Trophoblast cell (in vitro differentiated cells and primary cell): ENCODE data around the gene PJA2.

Experiments
- DNase-seq, 2 donors: peaks; one replicate each; pipeline ENCODE4 v3.0.0-alpha.2; 2016
- H2AFZ ChIP-seq: 2 replicates; pipeline ENCODE4 v1.6.1; 2013; ENCODE audit warnings: low read length, moderate library complexity, mild to moderate bottlenecking; ENCODE audit not compliant: insufficient read depth, poor library complexity
- H2AK5ac ChIP-seq: 2 replicates; pipeline ENCODE4 v1.6.1; 2013; ENCODE audit warnings: mild to moderate bottlenecking, low read length
- H2BK120ac ChIP-seq: 2 replicates; pipeline ENCODE4 v1.6.1; 2013; ENCODE audit warnings: low read length, mild to moderate bottlenecking, moderate library complexity; ENCODE audit not compliant: insufficient read depth, poor library complexity
- H2BK12ac ChIP-seq: 2 replicates; pipeline ENCODE4 v1.6.1; 2013; ENCODE audit warnings: mild to moderate bottlenecking, low read length, moderate library complexity
- H2BK5ac ChIP-seq: 2 replicates; pipeline ENCODE4 v1.6.1; 2013; ENCODE audit warnings: low read length, low read depth, moderate library complexity, mild to moderate bottlenecking; ENCODE audit not compliant: poor library complexity
- H3K14ac ChIP-seq: 2 replicates; pipeline ENCODE4 v1.6.1; 2013; ENCODE audit warnings: mild to moderate bottlenecking, low read length
- H3K18ac ChIP-seq: 2 replicates; pipeline ENCODE4 v1.6.1; 2013; ENCODE audit warnings: mild to moderate bottlenecking, low read length
- H3K23ac ChIP-seq: 2 replicates; pipeline ENCODE4 v1.6.1; 2013; ENCODE audit warnings: low read length
- H3K27ac ChIP-seq: 2 replicates; pipeline ENCODE4 v1.5.1; 2013; ENCODE audit warnings: low read depth, mild to moderate bottlenecking, inconsistent platforms, low read length, moderate library complexity
- H3K27me3 ChIP-seq: 2 replicates; pipeline ENCODE4 v1.6.1; 2013; ENCODE audit warnings: inconsistent platforms, mild to moderate bottlenecking, low read length, moderate library complexity; ENCODE audit not compliant: insufficient read depth
- H3K36me3 ChIP-seq, 2 experiments: 1 replicate in 1 of 2; 2 replicates in 1 of 2; pipeline ENCODE4 v1.6.1; 2013; ENCODE audit warnings: low read length in 2 of 2, mild to moderate bottlenecking in 2 of 2, moderate library complexity in 1 of 2; ENCODE audit not compliant: insufficient read depth in 2 of 2, control insufficient read depth in 1 of 2
- H3K4ac ChIP-seq: 2 replicates; pipeline ENCODE4 v1.6.1; 2013; ENCODE audit warnings: low read depth, mild to moderate bottlenecking, low read length, moderate library complexity
- H3K4me1 ChIP-seq, 2 experiments: 1 replicate in 1 of 2; 2 replicates in 1 of 2; pipeline ENCODE4 v1.6.1; 2013; ENCODE audit warnings: low read length in 2 of 2, mild to moderate bottlenecking in 2 of 2, moderate library complexity in 1 of 2; ENCODE audit not compliant: insufficient read depth in 2 of 2, control insufficient read depth in 1 of 2
- H3K4me2 ChIP-seq: 2 replicates; pipeline ENCODE4 v1.6.1; 2013; ENCODE audit warnings: inconsistent platforms, mild to moderate bottlenecking, low read length, moderate library complexity
- H3K4me3 ChIP-seq: 2 replicates; pipeline ENCODE4 v1.5.1; 2013; ENCODE audit warnings: mild to moderate bottlenecking, low read depth, low read length, inconsistent platforms
- H3K79me1 ChIP-seq: one replicate; pipeline ENCODE4 v1.6.1; 2013; ENCODE audit warnings: low read length
- H3K79me2 ChIP-seq: 2 replicates; pipeline ENCODE4 v1.6.1; 2013; ENCODE audit warnings: low read length, mild to moderate bottlenecking; ENCODE audit not compliant: control insufficient read depth, insufficient read depth, poor library complexity
- H3K9ac ChIP-seq: 2 replicates; pipeline ENCODE4 v1.6.1; 2013; ENCODE audit warnings: mild to moderate bottlenecking, low read length
- H3K9me3 ChIP-seq: 2 replicates; pipeline ENCODE4 v1.6.1; 2013; ENCODE audit warnings: low read depth, mild to moderate bottlenecking, control low read depth, inconsistent platforms, low read length; ENCODE audit not compliant: insufficient read depth
- H4K12ac ChIP-seq: 2 replicates; pipeline ENCODE4 v1.6.1; 2013; ENCODE audit warnings: low read depth, mild to moderate bottlenecking, low read length, moderate library complexity
- H4K8ac ChIP-seq: 2 replicates; pipeline ENCODE4 v1.6.1; 2013; ENCODE audit warnings: low read depth, mild to moderate bottlenecking, low read length, moderate library complexity
- H4K91ac ChIP-seq: one replicate; pipeline ENCODE4 v1.6.1; 2013; ENCODE audit warnings: low read depth, mild to moderate bottlenecking, low read length, moderate library complexity
- WGBS: extraction: QIAGEN DNeasy Blood & Tissue Kit; methylation state at CpG from one replicate; pipeline ENCODE4 v1.1.7; 2013; ENCODE audit warnings: missing lambda C conversion rate; ENCODE audit not compliant: insufficient read length, insufficient coverage; ENCODE audit errors: extremely low coverage; 5-methylcytosine and 5-hydroxymethylcytosine counted together

Gene PJA2

GRCh38 chr5:109350537-109351270 lies 59.1 kb downstream of the PJA2 start:
- Histone ChIP-seq H2BK120ac (no peak overlapping the region), H4K91ac (no peak overlapping the region), H3K27me3 (no peaks in the 10 kb centered on the region), H4K12ac (no peak overlapping the region), H4K8ac (no peak overlapping the region), H2AFZ (no peak overlapping the region), H2AK5ac (no peak overlapping the region), H3K18ac (no peak overlapping the region), H3K4me3 (no peak overlapping the region), H3K27ac (no peak overlapping the region), H3K79me2 (no peaks in the 10 kb centered on the region), H2BK5ac (no peak overlapping the region), H2BK12ac (no peak overlapping the region), H3K14ac (no peak overlapping the region), H3K79me1 (no peaks in the 10 kb centered on the region), H3K36me3 (peaks cover 10 to 12% of the 10 kb centered on the region in 2 experiments), H3K4ac (no peak overlapping the region), H3K9ac (no peak overlapping the region), H3K4me1 (no peaks in the 10 kb centered on the region), H3K4me2 (no peak overlapping the region), H3K9me3 (no peaks in the 10 kb centered on the region), H3K23ac (no peak overlapping the region)
- no CpG with 5 or more reads among the region's 5 CpGs for WGBS
- no peak for DNase-seq

- WGBS = no CpG with 5 or more reads among the region's 2 CpGs
- no peak overlapping the region for H4K12ac ChIP-seq
- no peak overlapping the region for H3K4me3 ChIP-seq
These were observed 60.4 kb downstream of the PJA2 start for GRCh38 chr5:109349388-109349787.

DNA sequence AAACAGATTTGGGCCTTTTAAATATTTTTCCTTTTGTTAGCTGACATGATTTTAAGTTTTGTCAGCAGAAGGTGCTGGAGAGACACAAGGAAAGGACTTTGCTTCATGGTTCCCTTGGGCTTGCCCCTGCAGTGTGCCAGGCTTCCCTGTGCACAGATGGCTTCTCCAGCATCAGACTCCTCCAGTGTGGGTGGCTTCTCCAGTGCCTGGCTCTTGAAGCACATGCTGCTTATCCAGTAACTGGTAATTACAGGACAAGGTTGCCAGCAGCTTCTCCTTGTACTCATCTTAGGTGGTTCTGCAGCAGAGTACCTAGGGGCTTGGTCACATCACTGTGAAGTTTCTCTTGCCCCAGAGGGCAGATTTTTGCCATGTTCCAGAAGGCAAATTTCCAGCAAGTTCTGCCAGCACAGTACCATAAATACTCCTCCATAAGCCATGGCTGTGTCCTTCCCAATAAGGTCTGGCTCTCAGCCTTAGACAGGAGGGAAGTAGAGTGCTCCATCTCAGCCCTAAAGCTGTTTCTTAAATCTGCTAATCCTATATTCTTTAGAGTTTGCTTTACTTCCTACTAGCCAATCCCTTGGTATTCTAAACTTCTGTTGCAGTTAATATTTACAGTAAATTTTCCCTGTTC lies 62.4 kb downstream of the PJA2 start:
- Histone ChIP-seq H2BK120ac (no peak overlapping the region), H3K23ac (no peak overlapping the region), H3K27ac (no peak overlapping the region), H3K14ac (no peak overlapping the region), H2AFZ (no peak overlapping the region), H3K4me1 (no peaks in the 10 kb centered on the region), H2BK5ac (no peak overlapping the region), H4K91ac (no peak overlapping the region), H3K4me3 (no peak overlapping the region), H3K9ac (no peak overlapping the region), H3K79me1 (no peaks in the 10 kb centered on the region), H2AK5ac (no peak overlapping the region), H4K12ac (no peak overlapping the region), H3K79me2 (no peaks in the 10 kb centered on the region), H3K4ac (no peak overlapping the region), H3K9me3 (no peaks in the 10 kb centered on the region), H2BK12ac (no peak overlapping the region), H3K18ac (no peak overlapping the region), H3K27me3 (no peaks in the 10 kb centered on the region), H3K4me2 (no peak overlapping the region), H3K36me3 (peaks cover 10 to 17% of the 10 kb centered on the region in 2 experiments), H4K8ac (no peak overlapping the region)
- no peak for DNase-seq

More at GRCh38 chr5:109349388-109349787, 60.4 kb downstream of the PJA2 start:
- Histone ChIP-seq H2AFZ (no peak overlapping the region), H3K27ac (no peak overlapping the region), H3K4me2 (no peak overlapping the region), H3K79me2 (no peaks in the 10 kb centered on the region), H3K27me3 (no peaks in the 10 kb centered on the region), H2BK5ac (no peak overlapping the region), H3K79me1 (no peaks in the 10 kb centered on the region), H2AK5ac (no peak overlapping the region), H4K8ac (no peak overlapping the region), H3K4me1 (no peaks in the 10 kb centered on the region), H2BK120ac (no peak overlapping the region), H3K14ac (no peak overlapping the region), H4K91ac (no peak overlapping the region), H3K23ac (peak overlapping the region; percentile 42), H3K4ac (no peak overlapping the region), H3K36me3 (peaks cover 6 to 16% of the 10 kb centered on the region in 2 experiments), H3K18ac (no peak overlapping the region), H2BK12ac (no peak overlapping the region), H3K9me3 (no peaks in the 10 kb centered on the region), H3K9ac (no peak overlapping the region)
- DNase-seq = no peak

DNA sequence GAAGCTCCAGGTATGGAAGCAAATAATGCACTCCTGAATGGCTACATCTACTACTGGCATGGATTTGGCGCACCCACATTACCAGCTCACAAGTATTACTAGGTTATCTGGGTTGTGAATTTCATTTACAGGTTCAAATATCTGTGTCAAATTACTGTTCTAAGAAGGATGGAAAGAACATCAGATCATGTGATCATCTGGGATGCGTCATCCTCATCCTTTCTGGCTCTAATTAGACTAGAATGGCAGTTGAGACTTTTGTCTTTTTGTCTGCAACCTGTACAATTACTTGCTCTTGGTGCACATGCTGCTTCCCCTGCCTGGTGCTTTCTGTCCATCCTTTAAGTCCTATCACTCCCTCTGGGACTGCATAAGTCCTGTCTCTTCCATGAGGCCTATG lies 64.1 kb downstream of the PJA2 start:
- Histone ChIP-seq H2BK5ac (no peak overlapping the region), H3K4ac (no peak overlapping the region), H2AK5ac (no peak overlapping the region), H3K9ac (no peak overlapping the region), H3K14ac (no peak overlapping the region), H3K4me3 (no peak overlapping the region), H3K27me3 (no peaks in the 10 kb centered on the region), H3K79me2 (no peaks in the 10 kb centered on the region), H3K4me2 (no peak overlapping the region), H4K12ac (no peak overlapping the region), H4K8ac (no peak overlapping the region), H3K4me1 (no peaks in the 10 kb centered on the region), H3K9me3 (no peaks in the 10 kb centered on the region), H2BK12ac (no peak overlapping the region), H3K18ac (no peak overlapping the region), H3K23ac (no peak overlapping the region), H3K27ac (no peak overlapping the region), H3K36me3 (peaks cover 10 to 17% of the 10 kb centered on the region in 2 experiments), H4K91ac (no peak overlapping the region), H3K79me1 (no peaks in the 10 kb centered on the region), H2AFZ (no peak overlapping the region), H2BK120ac (no peak overlapping the region)
- DNase-seq = no peak
- no CpG with 5 or more reads among the region's 2 CpGs for WGBS
